H9 (cell line): ENCODE results near the gene USP6NL. TPM values are rescaled to one million over a fixed set of nuclear protein-coding genes. Genes with fewer than 3 reads are reported as not detected.

Source experiments
- DNase-seq: peaks from one replicate; pipeline ENCODE4 v3.0.0-alpha.2; 2017
- H2AFZ ChIP-seq: one replicate; pipeline ENCODE4 v1.6.1; 2013; ENCODE audit warnings: mild to moderate bottlenecking, low read length, control low read depth, moderate library complexity
- H2AK5ac ChIP-seq: 2 replicates; pipeline ENCODE4 v1.6.1; 2013; ENCODE audit warnings: low read length, control low read depth, mixed read lengths; ENCODE audit not compliant: insufficient read length
- H2BK120ac ChIP-seq: one replicate; pipeline ENCODE4 v1.6.1; 2013; ENCODE audit warnings: low read depth, mild to moderate bottlenecking, low read length, control low read depth, inconsistent platforms; ENCODE audit not compliant: poor library complexity, severe bottlenecking
- H2BK12ac ChIP-seq: 2 replicates; pipeline ENCODE4 v1.6.1; 2013; ENCODE audit warnings: low read length, control low read depth, mixed read lengths, low read depth; ENCODE audit not compliant: insufficient read length
- H2BK15ac ChIP-seq: 2 replicates; pipeline ENCODE4 v1.6.1; 2013; ENCODE audit warnings: low read depth, low read length, control low read depth
- H2BK20ac ChIP-seq: one replicate; pipeline ENCODE4 v1.6.1; 2013; ENCODE audit warnings: low read depth, mild to moderate bottlenecking, low read length, control low read depth, inconsistent platforms; ENCODE audit not compliant: poor library complexity, severe bottlenecking
- H2BK5ac ChIP-seq: 2 replicates; pipeline ENCODE4 v1.6.1; 2013; ENCODE audit warnings: low read length, control low read depth, mixed read lengths; ENCODE audit not compliant: insufficient read length
- H3K14ac ChIP-seq: 2 replicates; pipeline ENCODE4 v1.6.1; 2013; ENCODE audit warnings: low read length, control low read depth; ENCODE audit not compliant: insufficient read depth
- H3K18ac ChIP-seq: 2 replicates; pipeline ENCODE4 v1.6.1; 2013; ENCODE audit warnings: low read depth, mild to moderate bottlenecking, mixed read lengths, low read length, control low read depth; ENCODE audit not compliant: insufficient read length
- H3K23ac ChIP-seq: 2 replicates; pipeline ENCODE4 v1.6.1; 2013; ENCODE audit warnings: low read length, control low read depth, mixed read lengths, low read depth; ENCODE audit not compliant: insufficient read length
- H3K23me2 ChIP-seq: 2 replicates; pipeline ENCODE4 v1.6.1; 2013; ENCODE audit warnings: low read depth, mild to moderate bottlenecking, mixed read lengths, low read length, control low read depth; ENCODE audit not compliant: insufficient read length, poor library complexity, severe bottlenecking
- H3K27ac ChIP-seq: 2 replicates; pipeline ENCODE4 v1.5.1; 2013; ENCODE audit warnings: low read length, control low read depth, mixed read lengths, low read depth; ENCODE audit not compliant: insufficient read length
- H3K27me3 ChIP-seq: 2 replicates; pipeline ENCODE4 v1.6.1; 2013; ENCODE audit warnings: low read length, control low read depth, inconsistent platforms; ENCODE audit not compliant: insufficient read depth
- H3K4ac ChIP-seq: 2 replicates; pipeline ENCODE4 v1.6.1; 2013; ENCODE audit warnings: low read depth, mild to moderate bottlenecking, control low read depth, inconsistent platforms, low read length, moderate library complexity
- H3K4me1 ChIP-seq: 2 replicates; pipeline ENCODE4 v1.6.1; 2013; ENCODE audit warnings: low read length, control low read depth, inconsistent platforms; ENCODE audit not compliant: insufficient read depth
- H3K4me2 ChIP-seq: 2 replicates; pipeline ENCODE4 v1.6.1; 2013; ENCODE audit warnings: low read length, control low read depth, mixed read lengths; ENCODE audit not compliant: insufficient read length, insufficient read depth
- H3K56ac ChIP-seq: 2 replicates; pipeline ENCODE4 v1.6.1; 2013; ENCODE audit warnings: low read depth, mild to moderate bottlenecking, mixed read lengths, low read length, control low read depth; ENCODE audit not compliant: insufficient read length
- H3K79me1 ChIP-seq: 2 replicates; pipeline ENCODE4 v1.6.1; 2013; ENCODE audit warnings: low read depth, mild to moderate bottlenecking, moderate library complexity, low read length, control low read depth, inconsistent platforms; ENCODE audit not compliant: insufficient read depth, poor library complexity, severe bottlenecking
- H3K79me2 ChIP-seq: 2 replicates; pipeline ENCODE4 v1.6.1; 2013; ENCODE audit warnings: low read length, control low read depth, inconsistent platforms; ENCODE audit not compliant: insufficient read depth
- H3K9ac ChIP-seq: 2 replicates; pipeline ENCODE4 v1.6.1; 2013; ENCODE audit warnings: low read length, control low read depth, mixed read lengths; ENCODE audit not compliant: insufficient read length; ENCODE audit errors: extremely low read depth
- H3K9me3 ChIP-seq: one replicate; pipeline ENCODE4 v1.6.1; 2013; ENCODE audit warnings: low read depth, low read length, inconsistent platforms; ENCODE audit not compliant: control insufficient read depth
- H3T11ph ChIP-seq: one replicate; pipeline ENCODE4 v1.6.1; 2013; ENCODE audit warnings: mild to moderate bottlenecking, low read length, control low read depth, inconsistent platforms
- H4K20me1 ChIP-seq: one replicate; pipeline ENCODE4 v1.6.1; 2013; ENCODE audit not compliant: control insufficient read depth, insufficient read length, insufficient read depth
- H4K5ac ChIP-seq: 2 replicates; pipeline ENCODE4 v1.6.1; 2013; ENCODE audit warnings: low read depth, mild to moderate bottlenecking, mixed read lengths, low read length, control low read depth; ENCODE audit not compliant: insufficient read length
- H4K8ac ChIP-seq: replicated peaks from 2 replicates; pipeline ENCODE4 v1.6.1; 2013; ENCODE audit warnings: low read length, control low read depth, mixed read lengths, low read depth; ENCODE audit not compliant: insufficient read length
- H4K91ac ChIP-seq: 2 replicates; pipeline ENCODE4 v1.6.1; 2013; ENCODE audit warnings: low read depth, mild to moderate bottlenecking, moderate library complexity, mixed read lengths, low read length, control low read depth; ENCODE audit not compliant: insufficient read length
- H3K27ac Mint-ChIP-seq, 3 experiments: 2 replicates in 2 of 3; 3 replicates in 1 of 3; pipeline ENCODE4 v1.8.0; 2020 to 2021; ENCODE audit warnings: mixed read lengths in 3 of 3, mild to moderate bottlenecking in 1 of 3, moderate library complexity in 1 of 3
- H3K27me3 Mint-ChIP-seq: 2 replicates; pipeline ENCODE4 v1.8.0; 2021; ENCODE audit warnings: low read depth, mild to moderate bottlenecking, moderate library complexity, mixed read lengths
- H3K36me3 Mint-ChIP-seq, 3 experiments: 2 replicates in 2 of 3; 3 replicates in 1 of 3; pipeline ENCODE4 v1.8.0; 2020 to 2021; ENCODE audit warnings: low read depth in 3 of 3, mixed read lengths in 3 of 3; ENCODE audit not compliant: insufficient read depth in 1 of 3
- H3K4me1 Mint-ChIP-seq, 2 experiments: 2 replicates each; pipeline ENCODE4 v1.8.0; 2020; ENCODE audit warnings: mixed read lengths in 2 of 2
- H3K4me3 Mint-ChIP-seq, 2 experiments: 2 replicates in 1 of 2; 3 replicates in 1 of 2; pipeline ENCODE4 v1.8.0; 2020 to 2021; ENCODE audit warnings: mild to moderate bottlenecking in 2 of 2, mixed read lengths in 2 of 2, moderate library complexity in 1 of 2
- H3K9me3 Mint-ChIP-seq, 2 experiments: 2 replicates in 1 of 2; 3 replicates in 1 of 2; pipeline ENCODE4 v1.8.0; 2020; ENCODE audit warnings: mild to moderate bottlenecking in 2 of 2, mixed read lengths in 2 of 2, moderate library complexity in 1 of 2
- CTCF ChIP-seq: fragments of 200-600 bp; sonication (generic); conservative IDR thresholded peaks from 3 replicates; pipeline ENCODE4 v1.8.0; 2021; ENCODE audit warnings: antibody characterized with exemption, mild to moderate bottlenecking
- WGBS: extraction: QIAGEN DNeasy Blood & Tissue Kit; methylation state at CpG from one replicate; pipeline ENCODE4 v1.1.7; 2013; ENCODE audit warnings: missing lambda C conversion rate, low lambda C conversion rate, mixed read lengths; ENCODE audit not compliant: insufficient read length; ENCODE audit errors: extremely low coverage; 5-methylcytosine and 5-hydroxymethylcytosine counted together
- total RNA-seq: library from RNA; stranded (reverse); gene quantifications from 2 replicates; pipeline ENCODE4 v1.2.1, GENCODE V29; 2021

Gene USP6NL
- total RNA-seq, 1 experiment from 2014 or later: 28.3 TPM

GRCh38 chr10:11491087-11491486 lies 120.4 kb downstream of the USP6NL start:
- Histone ChIP-seq H4K5ac (no peak overlapping the region), H3K79me1 (no peaks in the 10 kb centered on the region), H2AK5ac (no peak overlapping the region), H3K9ac (no peak overlapping the region), H2BK15ac (no peak overlapping the region), H3K79me2 (no peaks in the 10 kb centered on the region), H3K27me3 (no peaks in the 10 kb centered on the region), H2BK120ac (no peak overlapping the region), H2AFZ (no peak overlapping the region), H4K8ac (no peak overlapping the region), H3K4me2 (no peak overlapping the region), H3K9me3 (no peaks in the 10 kb centered on the region), H3K18ac (no peak overlapping the region), H3K4me1 (no peaks in the 10 kb centered on the region), H3T11ph (no peak overlapping the region), H2BK5ac (no peak overlapping the region), H3K56ac (no peak overlapping the region), H2BK20ac (no peak overlapping the region), H3K23me2 (no peaks in the 10 kb centered on the region), H3K14ac (no peak overlapping the region), H4K91ac (no peak overlapping the region), H2BK12ac (no peak overlapping the region), H3K27ac (no peak overlapping the region), H3K23ac (no peak overlapping the region), H3K4ac (no peak overlapping the region), H4K20me1 (no peaks in the 10 kb centered on the region)
- no peaks in the 10 kb centered on the region for H3K27me3 Mint-ChIP-seq
- DNase-seq: no peak
- H3K27ac Mint-ChIP-seq: peak overlapping the region in 2 of 3 experiments; percentile 32 to 65; a peak in 1 of 7 replicates
- H3K4me3 Mint-ChIP-seq: no peak overlapping the region
- peaks cover 21 to 43% (median 35%) of the 10 kb centered on the region in 3 experiments; a peak in 6 of 7 replicates for H3K36me3 Mint-ChIP-seq
- H3K4me1 Mint-ChIP-seq: peaks cover 4 to 9% of the 10 kb centered on the region in 2 experiments; a peak in 3 of 4 replicates
- no peaks in the 10 kb centered on the region for H3K9me3 Mint-ChIP-seq
- no peak for TF ChIP-seq CTCF
- no CpG with 5 or more reads among the region's 2 CpGs for WGBS
